ENCODE measurements around the gene EML5.

EML5 gene

DNA sequence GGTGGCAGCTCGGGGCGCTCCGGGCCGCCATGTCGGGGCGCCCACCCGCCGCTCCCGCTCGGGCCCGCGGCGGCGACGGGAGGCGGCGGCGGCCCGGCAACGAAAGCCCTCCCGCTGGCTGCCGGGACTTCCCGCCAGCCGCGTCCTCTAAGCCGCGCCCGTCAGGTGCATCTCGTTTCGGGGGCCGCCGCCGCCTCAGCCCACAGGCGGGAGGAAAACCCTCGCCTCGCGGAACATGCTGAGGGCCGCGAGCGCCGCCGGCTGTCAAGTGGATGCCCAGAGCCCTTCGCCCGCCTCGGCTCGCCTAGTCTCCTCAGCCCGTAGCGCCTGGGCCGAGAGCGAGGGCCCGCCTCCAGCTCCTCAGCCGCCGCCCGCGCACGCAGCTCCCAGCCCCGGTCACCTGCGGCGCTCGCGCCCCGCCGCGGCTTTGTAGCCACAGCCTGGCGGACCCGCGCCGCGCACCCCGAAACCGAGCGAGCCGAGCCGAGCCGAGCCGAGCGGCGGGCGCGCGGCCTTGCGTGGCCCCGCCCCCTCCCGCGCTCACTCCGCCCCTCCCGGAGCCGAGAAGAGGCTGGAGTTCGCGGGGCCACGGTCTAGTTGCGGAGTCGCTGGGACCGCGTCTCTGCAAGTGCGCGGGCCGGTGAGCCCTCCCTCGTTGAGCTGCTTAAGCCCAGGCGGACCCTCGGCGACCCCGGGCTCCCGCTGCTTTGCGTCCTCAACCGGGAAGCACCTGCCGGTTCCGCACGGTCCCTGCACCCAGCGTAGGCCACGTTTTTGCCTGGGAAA, at the start of gene EML5:
Gene EML5 (minus strand): TSS at position 481 of the 786 bp plus-strand sequence. CDS start 450 bp downstream, at position 31.
- Histone ChIP-seq H3K9me3 (ENCODE audit: control insufficient read depth, insufficient read depth, low read depth, low read length) (no peaks in the 10 kb centered on the region), H3K4me1 (ENCODE audit: control insufficient read depth, insufficient read depth, low read length) (peaks cover 16% of the 10 kb centered on the region), H3K36me3 (ENCODE audit: control insufficient read depth in 2 of 2, insufficient read depth in 1 of 2, low read length in 2 of 2) (no peaks in the 10 kb centered on the region), H3K27ac (ENCODE audit: extremely low read depth, low read depth, low read length) (peak within 1 kb of the TSS; percentile 92), H3K4me3 (ENCODE audit: low read depth, low read length) (peak within 1 kb of the TSS; percentile 81)
- ChIA-PET CTCF (interaction anchor here (0.6 to 2.0 kb wide), 5 partner anchors 36 to 125 kb away, joined by 3 to 7 read pairs (median 3); no protein-coding TSS in a partner anchor), POLR2A (interaction anchor here (1.0 to 1.4 kb wide), 2 partner anchors 32 to 211 kb away, joined by 3 to 11 read pairs; partner anchors contain the start of gene TTC8)
- no peak for TF ChIP-seq KLF9 (tag by site-specific recombination; IDR thresholded peaks at IDR 0.05; ENCODE audit: low read depth)
- peak; percentile 91 for TF ChIP-seq ZBTB8A (tag by site-specific recombination; IDR thresholded peaks at IDR 0.05)
- no peak for TF ChIP-seq BCL11B (tag by site-specific recombination; IDR thresholded peaks at IDR 0.05; ENCODE audit: low read depth)
- TF ChIP-seq ZNF76 (tag by site-specific recombination; IDR thresholded peaks at IDR 0.05; ENCODE audit: borderline replicate concordance, low read depth): peak; percentile 50; the same call in 1 of the 2 replicates
- 0 out of 2 replicates have a peak, but pooled peaks have one; percentile 12 for TF ChIP-seq ZBTB6 (tag by site-specific recombination; IDR thresholded peaks at IDR 0.05)
- TF ChIP-seq SALL2 (tag by site-specific recombination; IDR thresholded peaks at IDR 0.05; ENCODE audit: borderline replicate concordance): no peak
- TF ChIP-seq ZNF777 (tag by site-specific recombination; IDR thresholded peaks at IDR 0.05; ENCODE audit: borderline replicate concordance): no peak
- peak; percentile 46 for TF ChIP-seq SP2 (tag by site-specific recombination; IDR thresholded peaks at IDR 0.05)
- TF ChIP-seq ZNF266 (tag by site-specific recombination; IDR thresholded peaks at IDR 0.05; ENCODE audit: low read depth): no peak
- no peak for TF ChIP-seq ZNF423 (tag by site-specific recombination; IDR thresholded peaks at IDR 0.05)
- no peak for TF ChIP-seq ZNF248 (tag by site-specific recombination; IDR thresholded peaks at IDR 0.05)
- peak; percentile 75 for TF ChIP-seq ZNF335 (tag by site-specific recombination; conservative IDR thresholded peaks at IDR 0.05)
- TF ChIP-seq ZFHX2 (tag by site-specific recombination; conservative IDR thresholded peaks at IDR 0.05): peak; percentile 65
- TF ChIP-seq ZNF2 (tag by site-specific recombination; IDR thresholded peaks at IDR 0.05): 0 out of 2 replicates have a peak, but pooled peaks have one; percentile 22
- peak; percentile 73 for TF ChIP-seq ZBTB26 (tag by site-specific recombination; optimal IDR thresholded peaks at IDR 0.05)
- TF ChIP-seq ZSCAN30 (tag by site-specific recombination; IDR thresholded peaks at IDR 0.05): peak; percentile 32; the same call in 1 of the 2 replicates
- peak; percentile 14; the same call in 1 of the 2 replicates for TF ChIP-seq ZIC2 (tag by site-specific recombination; IDR thresholded peaks at IDR 0.05)
- no peak for TF ChIP-seq ZBTB17 (tag by site-specific recombination; IDR thresholded peaks at IDR 0.05)
- TF ChIP-seq, protein P1, sequence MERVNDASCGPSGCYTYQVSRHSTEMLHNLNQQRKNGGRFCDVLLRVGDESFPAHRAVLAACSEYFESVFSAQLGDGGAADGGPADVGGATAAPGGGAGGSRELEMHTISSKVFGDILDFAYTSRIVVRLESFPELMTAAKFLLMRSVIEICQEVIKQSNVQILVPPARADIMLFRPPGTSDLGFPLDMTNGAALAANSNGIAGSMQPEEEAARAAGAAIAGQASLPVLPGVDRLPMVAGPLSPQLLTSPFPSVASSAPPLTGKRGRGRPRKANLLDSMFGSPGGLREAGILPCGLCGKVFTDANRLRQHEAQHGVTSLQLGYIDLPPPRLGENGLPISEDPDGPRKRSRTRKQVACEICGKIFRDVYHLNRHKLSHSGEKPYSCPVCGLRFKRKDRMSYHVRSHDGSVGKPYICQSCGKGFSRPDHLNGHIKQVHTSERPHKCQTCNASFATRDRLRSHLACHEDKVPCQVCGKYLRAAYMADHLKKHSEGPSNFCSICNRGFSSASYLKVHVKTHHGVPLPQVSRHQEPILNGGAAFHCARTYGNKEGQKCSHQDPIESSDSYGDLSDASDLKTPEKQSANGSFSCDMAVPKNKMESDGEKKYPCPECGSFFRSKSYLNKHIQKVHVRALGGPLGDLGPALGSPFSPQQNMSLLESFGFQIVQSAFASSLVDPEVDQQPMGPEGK (tag by site-specific recombination; IDR thresholded peaks at IDR 0.05): no peak
- no peak for TF ChIP-seq ZNF302 (tag by site-specific recombination; IDR thresholded peaks at IDR 0.05; ENCODE audit: low read depth)
- peak; percentile 45; the same call in 1 of the 2 replicates for TF ChIP-seq ZBTB11 (tag by site-specific recombination; conservative IDR thresholded peaks at IDR 0.05; ENCODE audit: low read depth)
- 0 out of 2 replicates have a peak, but pooled peaks have one; percentile 13 for TF ChIP-seq EGR2 (tag by site-specific recombination; IDR thresholded peaks at IDR 0.05; ENCODE audit: low read depth)

Data from HEK293 (cell line).